GM12873 (cell line): ENCODE results near the gene CRELD2.

Experiments used
- TF ChIP-seq, protein P1 (sequence below): IDR thresholded peaks from 2 replicates; pipeline ENCODE4 v1.5.1; 2012; ENCODE audit warnings: low read depth, mild to moderate bottlenecking, moderate library complexity, low read length, control low read depth; ENCODE audit not compliant: insufficient read depth; ENCODE audit errors: missing control alignments

CRELD2 gene

DNA sequence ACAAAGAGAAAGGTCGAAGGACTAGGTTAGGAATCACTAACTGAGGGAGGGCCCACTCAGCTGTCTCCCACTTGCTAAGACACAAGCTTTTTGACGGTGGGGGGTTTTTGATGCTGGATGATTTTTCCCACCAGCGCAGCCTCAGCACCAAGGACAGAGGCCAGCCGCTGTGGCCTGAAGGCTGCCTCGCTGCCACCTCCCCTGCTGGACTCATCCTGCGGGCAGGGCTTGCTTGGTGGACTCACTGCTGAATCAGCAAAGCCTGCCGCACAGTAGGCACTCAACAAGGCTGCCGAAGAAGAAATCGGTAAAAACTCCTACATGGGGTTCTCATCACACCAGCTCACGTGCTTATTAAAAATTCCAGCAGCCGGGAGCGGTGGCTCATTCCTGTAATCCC, 2.8 kb upstream of the CRELD2 start:
- TF ChIP-seq, protein P1, sequence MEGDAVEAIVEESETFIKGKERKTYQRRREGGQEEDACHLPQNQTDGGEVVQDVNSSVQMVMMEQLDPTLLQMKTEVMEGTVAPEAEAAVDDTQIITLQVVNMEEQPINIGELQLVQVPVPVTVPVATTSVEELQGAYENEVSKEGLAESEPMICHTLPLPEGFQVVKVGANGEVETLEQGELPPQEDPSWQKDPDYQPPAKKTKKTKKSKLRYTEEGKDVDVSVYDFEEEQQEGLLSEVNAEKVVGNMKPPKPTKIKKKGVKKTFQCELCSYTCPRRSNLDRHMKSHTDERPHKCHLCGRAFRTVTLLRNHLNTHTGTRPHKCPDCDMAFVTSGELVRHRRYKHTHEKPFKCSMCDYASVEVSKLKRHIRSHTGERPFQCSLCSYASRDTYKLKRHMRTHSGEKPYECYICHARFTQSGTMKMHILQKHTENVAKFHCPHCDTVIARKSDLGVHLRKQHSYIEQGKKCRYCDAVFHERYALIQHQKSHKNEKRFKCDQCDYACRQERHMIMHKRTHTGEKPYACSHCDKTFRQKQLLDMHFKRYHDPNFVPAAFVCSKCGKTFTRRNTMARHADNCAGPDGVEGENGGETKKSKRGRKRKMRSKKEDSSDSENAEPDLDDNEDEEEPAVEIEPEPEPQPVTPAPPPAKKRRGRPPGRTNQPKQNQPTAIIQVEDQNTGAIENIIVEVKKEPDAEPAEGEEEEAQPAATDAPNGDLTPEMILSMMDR = no peak

DNA sequence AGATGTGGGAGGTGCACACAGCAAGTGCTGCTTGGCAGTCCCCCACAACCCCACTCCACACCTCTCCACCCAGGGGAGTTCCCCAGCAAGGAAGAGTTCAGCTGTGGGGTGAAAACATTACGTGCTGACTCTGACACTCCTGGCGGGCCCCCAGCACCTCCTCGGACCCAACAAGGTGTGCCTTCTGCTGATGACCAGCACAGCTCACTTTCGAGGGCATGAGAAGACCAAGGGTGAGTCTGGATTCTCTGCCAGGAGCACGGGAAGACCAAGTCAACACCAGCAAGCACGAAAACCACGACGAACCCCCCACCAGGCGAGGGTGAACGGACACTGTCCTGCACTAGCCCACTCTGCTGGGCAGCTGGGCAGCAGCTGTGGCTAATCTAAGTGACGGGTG, 1.6 kb upstream of the CRELD2 start:
- TF ChIP-seq, protein P1 = no peak

DNA sequence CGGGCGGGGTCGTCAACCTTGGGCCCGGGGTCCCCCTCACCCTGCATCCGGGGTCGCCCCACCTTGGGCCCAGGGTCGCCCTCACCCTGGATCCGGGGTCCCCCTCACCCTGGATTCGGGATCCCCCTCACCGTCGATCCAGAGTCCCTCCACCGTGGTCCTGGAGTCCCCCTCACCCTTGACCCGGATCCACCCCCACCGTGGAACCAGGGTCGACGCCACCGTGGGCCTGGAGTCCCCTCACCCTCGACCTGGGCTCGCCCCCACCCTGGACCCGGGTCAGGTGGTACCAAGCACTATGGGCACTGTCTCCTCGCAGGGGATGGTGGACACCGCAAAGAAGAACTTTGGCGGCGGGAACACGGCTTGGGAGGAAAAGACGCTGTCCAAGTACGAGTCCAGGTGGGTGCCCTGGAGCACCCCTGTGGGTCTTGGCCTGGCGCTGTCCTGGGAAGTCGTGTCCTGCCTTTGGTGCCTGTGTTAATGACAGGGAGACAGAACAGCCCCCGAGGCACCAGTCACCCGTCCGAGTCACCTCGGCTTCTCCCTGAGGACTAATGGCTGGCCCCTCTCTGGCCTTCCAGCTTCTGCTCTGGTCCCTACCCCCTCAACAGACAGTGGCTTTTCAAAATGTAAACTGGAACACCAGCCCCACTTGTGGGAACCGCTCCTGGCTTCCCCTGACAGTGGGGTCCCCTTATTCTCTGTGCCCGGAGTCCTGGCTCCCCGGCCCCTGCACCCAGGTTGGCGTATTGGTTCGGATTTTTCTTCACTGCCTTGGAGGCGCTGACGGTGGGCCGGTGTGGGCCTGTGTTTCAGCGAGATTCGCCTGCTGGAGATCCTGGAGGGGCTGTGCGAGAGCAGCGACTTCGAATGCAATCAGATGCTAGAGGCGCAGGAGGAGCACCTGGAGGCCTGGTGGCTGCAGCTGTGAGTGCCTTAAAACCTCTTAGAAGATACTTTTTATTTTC, 762 bp downstream of the CRELD2 start:
- TF ChIP-seq, protein P1 = no peak

DNA sequence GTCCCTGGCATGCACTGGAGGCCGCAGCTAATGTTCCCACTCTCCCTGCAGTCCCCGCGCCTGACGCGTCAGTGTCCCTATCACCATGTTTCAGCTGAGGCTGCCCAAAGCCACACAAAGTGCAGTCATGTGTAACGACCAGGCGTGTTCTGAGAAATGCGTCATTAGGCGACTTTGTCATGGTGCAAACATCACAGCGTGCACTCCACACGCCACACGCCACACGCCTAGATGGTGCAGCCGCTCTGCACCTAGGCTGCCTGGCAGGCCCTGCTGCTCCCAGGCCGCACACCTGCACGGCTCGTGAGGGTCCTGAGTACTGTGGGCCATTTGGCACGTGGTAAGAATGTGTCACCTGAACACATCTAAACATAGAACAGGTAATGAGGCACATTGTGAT, 2.4 kb downstream of the CRELD2 start:
- TF ChIP-seq, protein P1 = no peak

DNA sequence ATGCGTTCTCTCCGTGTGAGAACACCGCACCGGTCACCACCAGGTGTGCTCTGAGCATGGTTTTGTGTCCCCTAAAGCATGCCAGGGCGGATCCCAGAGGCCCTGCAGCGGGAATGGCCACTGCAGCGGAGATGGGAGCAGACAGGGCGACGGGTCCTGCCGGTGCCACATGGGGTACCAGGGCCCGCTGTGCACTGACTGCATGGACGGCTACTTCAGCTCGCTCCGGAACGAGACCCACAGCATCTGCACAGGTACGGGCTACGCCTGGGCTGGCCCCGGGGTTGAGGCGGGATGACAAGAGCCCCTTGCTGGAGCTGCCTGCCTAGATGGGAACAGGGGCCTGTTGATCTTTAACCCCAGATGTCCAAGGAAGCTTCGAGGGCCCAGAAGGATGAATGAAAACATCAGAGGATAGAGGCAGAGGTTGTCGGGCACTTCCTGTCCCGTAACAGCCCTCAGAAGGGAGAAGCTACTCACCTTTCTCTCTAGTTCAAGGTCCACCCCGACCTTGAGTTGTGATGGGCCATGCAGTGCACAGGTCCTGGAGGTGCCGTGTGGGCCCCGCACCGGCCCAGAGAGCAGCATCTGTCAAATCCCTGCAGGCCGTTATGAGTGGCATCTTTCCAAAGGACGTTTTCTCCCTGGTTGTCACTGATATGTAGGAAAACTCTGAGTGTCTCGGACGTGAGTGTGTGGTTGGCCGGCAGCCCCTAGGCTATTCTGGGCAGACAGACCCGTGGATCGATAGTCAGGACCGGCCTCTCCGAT, 3.3 kb downstream of the CRELD2 start:
- TF ChIP-seq, protein P1 = no peak

DNA sequence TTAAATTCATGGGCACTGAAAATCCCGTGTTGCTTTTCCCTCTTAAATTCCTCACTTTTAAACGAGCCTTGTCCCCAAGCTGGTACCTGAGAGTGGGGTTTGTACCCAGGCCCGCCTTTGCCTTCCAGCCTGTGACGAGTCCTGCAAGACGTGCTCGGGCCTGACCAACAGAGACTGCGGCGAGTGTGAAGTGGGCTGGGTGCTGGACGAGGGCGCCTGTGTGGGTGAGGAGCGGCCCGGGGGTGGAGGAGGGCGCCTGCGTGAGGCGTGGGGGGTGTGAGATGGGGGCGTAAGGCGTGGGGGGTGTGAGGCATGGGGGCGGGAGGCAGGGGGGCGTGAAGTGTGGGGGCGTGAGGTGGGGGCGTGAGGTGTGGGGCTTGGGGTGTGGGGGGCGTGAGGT, 4.0 kb downstream of the CRELD2 start:
- TF ChIP-seq, protein P1 = no peak

DNA sequence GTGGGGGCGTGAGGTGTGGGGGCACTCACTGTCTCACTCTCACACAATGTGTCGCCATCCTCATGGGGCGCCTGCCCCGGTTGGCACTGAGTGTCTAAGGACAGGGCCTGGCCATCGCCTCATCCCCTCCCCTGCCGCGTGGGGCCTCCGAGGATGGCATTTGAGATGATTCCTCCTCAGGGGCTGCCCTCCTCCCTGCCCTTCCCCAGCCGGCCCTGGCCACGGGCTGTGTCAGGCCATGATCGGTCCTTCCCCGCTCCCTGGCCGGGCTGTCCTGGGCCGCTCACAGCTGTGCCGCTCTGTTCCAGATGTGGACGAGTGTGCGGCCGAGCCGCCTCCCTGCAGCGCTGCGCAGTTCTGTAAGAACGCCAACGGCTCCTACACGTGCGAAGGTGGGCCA, 4.5 kb downstream of the CRELD2 start:
- TF ChIP-seq, protein P1 = no peak
